Measurements from ENCODE around the gene ELMO1.

DNA sequence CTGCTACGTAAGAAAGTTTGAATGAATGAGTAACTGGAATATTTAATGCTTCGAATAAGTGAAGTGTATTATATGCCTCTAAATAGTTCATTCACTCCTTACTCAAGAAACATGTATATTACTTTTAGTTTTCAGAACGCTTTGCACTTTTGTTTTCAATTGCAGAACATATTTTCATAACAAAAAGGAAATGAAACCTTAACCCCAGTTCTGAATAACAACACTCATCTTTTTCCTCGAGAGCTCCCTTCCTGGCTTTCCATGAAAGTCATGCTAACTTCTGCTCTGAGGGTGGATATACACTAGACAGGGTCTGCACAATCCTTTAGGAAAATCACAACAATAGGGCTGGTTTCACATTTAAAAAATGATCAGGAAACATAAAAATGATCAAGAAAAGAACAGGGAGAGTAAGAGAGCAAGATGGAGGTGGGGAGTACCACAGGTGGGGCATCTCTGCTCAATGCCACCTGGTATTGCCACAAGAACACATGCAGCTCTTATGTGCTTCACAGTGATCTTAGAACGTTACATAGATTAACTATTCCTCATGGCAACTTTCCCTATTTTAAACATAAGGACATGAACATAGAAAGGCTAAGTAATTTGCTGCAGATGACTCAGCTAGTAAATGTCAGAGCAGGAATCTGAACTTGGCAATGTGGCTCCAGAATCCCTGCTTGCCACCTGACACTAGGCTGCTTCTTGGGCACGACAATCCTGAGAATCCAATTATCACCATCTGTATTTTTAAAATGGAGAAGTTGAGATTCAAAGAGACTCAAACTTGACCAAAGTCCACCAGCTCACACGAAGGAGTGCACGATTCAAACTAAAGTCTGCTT is 504.9 kb downstream of the ELMO1 start:
- TF ChIP-seq CTCF (IDR thresholded peaks at IDR 0.05 in 2 of 3, conservative IDR thresholded peaks at IDR 0.05 in 1 of 3; ENCODE audit: borderline replicate concordance in 1 of 3, insufficient read depth in 1 of 3, low read depth in 2 of 3, low read length in 2 of 3) = no peak
- no peak for TF ChIP-seq FOSL1 (IDR thresholded peaks at IDR 0.05; ENCODE audit: low read depth)
- no peak for TF ChIP-seq EZH2 (IDR thresholded peaks at IDR 0.05)
- no peak for TF ChIP-seq SIN3A (IDR thresholded peaks at IDR 0.05; ENCODE audit: low read depth)
- no peak for TF ChIP-seq YY1 (IDR thresholded peaks at IDR 0.05; ENCODE audit: extremely low read depth, insufficient replicate concordance, low read depth, low read length)
- TF ChIP-seq CEBPB (IDR thresholded peaks at IDR 0.05; ENCODE audit: low read depth) = no peak
